H1 (cell line): Measurements from ENCODE around the gene CACNA1D. TPM values are rescaled to one million over a fixed set of nuclear protein-coding genes. Genes with fewer than 3 reads are reported as not detected.

Experiments
- CTCF ChIA-PET: fragments of 300-600 bp; sonication (Branson Sonifier 250); formaldehyde crosslinking; loops from one replicate; lab custom pipeline; 2021; ENCODE audit not compliant: partially characterized antibody; lab: Charles Lee
- POLR2A ChIA-PET: fragments of 300-600 bp; sonication (Branson Sonifier 250); formaldehyde crosslinking; loops from one replicate; lab custom pipeline; 2021; ENCODE audit warnings: inconsistent platforms; ENCODE audit not compliant: partially characterized antibody; lab: Charles Lee
- DNase-seq, 2 experiments: peaks; one replicate each; pipeline versions ENCODE4 v3.0.0 to v3.0.0-alpha.2; 2010 to 2022; ENCODE audit warnings: low spot score in 2 of 2, low read depth in 1 of 2, mixed read lengths in 1 of 2
- FAIRE-seq: peaks from 2 replicates; lab custom pipeline; 2011; peaks lifted over from hg19 to GRCh38; lab: Jason Lieb, UNC
- H2AFZ ChIP-seq: 2 replicates; pipeline ENCODE4 v1.8.1; 2012; ENCODE audit warnings: low read length, inconsistent platforms
- H2AK5ac ChIP-seq: 2 replicates; pipeline ENCODE4 v1.6.1; 2013; ENCODE audit warnings: low read depth, low read length
- H2BK120ac ChIP-seq: replicated peaks from 2 replicates; pipeline ENCODE3; 2013; ENCODE audit warnings: low read depth, low read length, inconsistent platforms
- H2BK12ac ChIP-seq: 2 replicates; pipeline ENCODE4 v1.6.1; 2013; ENCODE audit warnings: low read depth, low read length
- H2BK15ac ChIP-seq: 2 replicates; pipeline ENCODE4 v1.6.1; 2013; ENCODE audit warnings: low read length
- H2BK20ac ChIP-seq: 2 replicates; pipeline ENCODE4 v1.6.1; 2013; ENCODE audit warnings: low read length
- H2BK5ac ChIP-seq: 2 replicates; pipeline ENCODE4 v1.6.1; 2013; ENCODE audit warnings: low read depth, low read length
- H3K14ac ChIP-seq: 2 replicates; pipeline ENCODE4 v1.6.1; 2013; ENCODE audit warnings: inconsistent platforms; ENCODE audit not compliant: insufficient read length
- H3K18ac ChIP-seq: 2 replicates; pipeline ENCODE4 v1.6.1; 2013; ENCODE audit warnings: low read length; ENCODE audit errors: extremely low read depth
- H3K23ac ChIP-seq: 2 replicates; pipeline ENCODE4 v1.6.1; 2013; ENCODE audit warnings: inconsistent platforms; ENCODE audit not compliant: insufficient read length
- H3K23me2 ChIP-seq: 2 replicates; pipeline ENCODE4 v1.6.1; 2013; ENCODE audit warnings: low read depth, low read length
- H3K27ac ChIP-seq: 2 replicates; pipeline ENCODE4 v1.6.1; 2011; ENCODE audit warnings: low read depth, low read length, inconsistent platforms
- H3K27me3 ChIP-seq, 4 experiments: replicated peaks in 1 of 4; 1 replicate in 1 of 4; 2 replicates in 3 of 4; pipeline versions ENCODE4 v1.6.1 to v1.8.1; 2011 to 2013; ENCODE audit warnings: low read length in 3 of 4, mild to moderate bottlenecking in 3 of 4, inconsistent platforms in 2 of 4, mixed read lengths in 2 of 4, moderate library complexity in 1 of 4; ENCODE audit not compliant: control insufficient read depth in 3 of 4, insufficient read depth in 3 of 4; ENCODE audit errors: extremely low read depth in 1 of 4
- H3K36me3 ChIP-seq, 4 experiments: 2 replicates each; pipeline versions ENCODE4 v1.6.1 to v1.8.1; 2011 to 2013; ENCODE audit warnings: mild to moderate bottlenecking in 4 of 4, low read length in 3 of 4, moderate library complexity in 2 of 4, control low read depth in 1 of 4, inconsistent platforms in 1 of 4; ENCODE audit not compliant: insufficient read depth in 4 of 4, control insufficient read depth in 2 of 4
- H3K4ac ChIP-seq: replicated peaks from 2 replicates; pipeline ENCODE3; 2013; ENCODE audit warnings: low read length, low read depth, mixed read lengths, inconsistent platforms; ENCODE audit not compliant: insufficient read length
- H3K4me1 ChIP-seq, 4 experiments: replicated peaks in 1 of 4; 1 replicate in 1 of 4; 2 replicates in 3 of 4; pipeline versions ENCODE4 v1.6.1 to v1.8.1; 2011 to 2013; ENCODE audit warnings: low read length in 3 of 4, inconsistent platforms in 2 of 4, mixed read lengths in 1 of 4; ENCODE audit not compliant: insufficient read depth in 4 of 4, control insufficient read depth in 3 of 4
- H3K4me2 ChIP-seq, 2 experiments: 2 replicates each; pipeline versions ENCODE4 v1.6.1 to v1.8.1; 2011 to 2013; ENCODE audit warnings: low read depth in 2 of 2, low read length in 2 of 2, control low read depth in 1 of 2, inconsistent platforms in 1 of 2, mild to moderate bottlenecking in 1 of 2; ENCODE audit not compliant: insufficient read depth in 1 of 2
- H3K4me3 ChIP-seq, 4 experiments: fragments of 200-600, 300-600 bp in 1 of 4; sonication (generic), shearing (Covaris generic), sonication (Bioruptor Twin) in 1 of 4; 2 replicates each; pipeline versions ENCODE4 v1.5.1 to v1.8.1; 2011 to 2016; ENCODE audit warnings: low read length in 4 of 4, low read depth in 3 of 4, control low read depth in 2 of 4, inconsistent platforms in 2 of 4, mild to moderate bottlenecking in 2 of 4, mixed read lengths in 1 of 4, moderate library complexity in 1 of 4; ENCODE audit not compliant: insufficient read depth in 2 of 4; ENCODE audit errors: extremely low read depth in 1 of 4
- H3K56ac ChIP-seq: replicated peaks from 2 replicates; pipeline ENCODE3; 2013; ENCODE audit warnings: low read depth, mild to moderate bottlenecking, mixed read lengths, low read length, inconsistent platforms; ENCODE audit not compliant: insufficient read length
- H3K79me1 ChIP-seq: 2 replicates; pipeline ENCODE4 v1.6.1; 2013; ENCODE audit warnings: low read depth, low read length, control low read depth
- H3K79me2 ChIP-seq, 2 experiments: 2 replicates each; pipeline versions ENCODE4 v1.6.1 to v1.8.1; 2012 to 2013; ENCODE audit warnings: low read length in 2 of 2, mild to moderate bottlenecking in 2 of 2, inconsistent platforms in 1 of 2; ENCODE audit not compliant: insufficient read depth in 2 of 2, control insufficient read depth in 1 of 2
- H3K9ac ChIP-seq, 4 experiments: replicated peaks in 1 of 4; 1 replicate in 1 of 4; 2 replicates in 3 of 4; pipeline versions ENCODE4 v1.6.1 to v1.8.1; 2011 to 2013; ENCODE audit warnings: low read depth in 3 of 4, low read length in 3 of 4, control low read depth in 2 of 4, mild to moderate bottlenecking in 2 of 4, moderate library complexity in 2 of 4, inconsistent platforms in 1 of 4; ENCODE audit errors: extremely low read depth in 1 of 4
- H3K9me3 ChIP-seq, 2 experiments: 2 replicates each; pipeline versions ENCODE4 v1.6.1 to v1.8.1; 2012 to 2013; ENCODE audit warnings: mild to moderate bottlenecking in 2 of 2, moderate library complexity in 2 of 2, control low read depth in 1 of 2, inconsistent platforms in 1 of 2, low read depth in 1 of 2, low read length in 1 of 2, mixed read lengths in 1 of 2; ENCODE audit not compliant: insufficient read depth in 2 of 2
- H4K20me1 ChIP-seq, 2 experiments: replicated peaks in 1 of 2; 2 replicates each; pipeline versions ENCODE3 to v1.8.1; 2011 to 2013; ENCODE audit warnings: inconsistent platforms in 2 of 2, low read length in 2 of 2, mild to moderate bottlenecking in 1 of 2; ENCODE audit not compliant: insufficient read depth in 2 of 2, control insufficient read depth in 1 of 2
- H4K5ac ChIP-seq: 2 replicates; pipeline ENCODE4 v1.6.1; 2013; ENCODE audit warnings: low read length, low read depth, mixed read lengths, inconsistent platforms; ENCODE audit not compliant: insufficient read length
- H4K8ac ChIP-seq: 2 replicates; pipeline ENCODE4 v1.8.0; 2013; ENCODE audit warnings: mild to moderate bottlenecking, moderate library complexity, low read length, inconsistent platforms; ENCODE audit not compliant: insufficient read depth; ENCODE audit errors: extremely low read depth
- H4K91ac ChIP-seq: replicated peaks from 2 replicates; pipeline ENCODE3; 2013; ENCODE audit warnings: low read length, mixed read lengths, inconsistent platforms; ENCODE audit not compliant: insufficient read length
- ATF2 ChIP-seq: IDR thresholded peaks from 2 replicates; pipeline ENCODE4 v1.6.1; 2012; ENCODE audit warnings: low read length, inconsistent platforms
- BRCA1 ChIP-seq: IDR thresholded peaks from 2 replicates; pipeline ENCODE4 v1.6.1; 2012; ENCODE audit warnings: low read depth, low read length, improper control_type of control experiment
- KDM4A ChIP-seq: IDR thresholded peaks from one replicate; pipeline ENCODE4 v1.7.1; 2012; ENCODE audit warnings: low read depth, mild to moderate bottlenecking, moderate library complexity, low read length, inconsistent platforms; ENCODE audit not compliant: severe bottlenecking
- POU5F1 ChIP-seq: IDR thresholded peaks from 2 replicates; pipeline ENCODE4 v1.6.1; 2011; ENCODE audit warnings: low read depth, mild to moderate bottlenecking, low read length, moderate library complexity
- RAD21 ChIP-seq, 2 experiments: IDR thresholded peaks in 1 of 2; conservative IDR thresholded peaks in 1 of 2; 2 replicates each; pipeline ENCODE4 v1.6.1; 2011; ENCODE audit warnings: low read depth in 2 of 2, low read length in 2 of 2, improper control_type of control experiment in 1 of 2, inconsistent platforms in 1 of 2, mild to moderate bottlenecking in 1 of 2, moderate library complexity in 1 of 2
- RXRA ChIP-seq: IDR thresholded peaks from 2 replicates; pipeline ENCODE4 v1.6.1; 2011; ENCODE audit warnings: low read depth, mild to moderate bottlenecking, low read length, moderate library complexity; ENCODE audit not compliant: insufficient read depth
- SUZ12 ChIP-seq: fragments of 200-600 bp; sonication (generic); IDR thresholded peaks from 2 replicates; pipeline ENCODE4 v1.6.1; 2012; ENCODE audit warnings: mild to moderate bottlenecking, inconsistent platforms, low read length, moderate library complexity, mixed read lengths
- WGBS, 2 experiments: shearing (Covaris generic) in 1 of 2; methylation state at CpG; one replicate each; pipeline versions ENCODE4 v1.1.6 to v1.1.7; 2013 to 2015; ENCODE audit warnings: low lambda C conversion rate in 2 of 2, mixed read lengths in 2 of 2, inconsistent platforms in 1 of 2, low coverage in 1 of 2, missing lambda C conversion rate in 1 of 2; ENCODE audit not compliant: insufficient replicate concordance in 2 of 2, insufficient coverage in 1 of 2, insufficient read length in 1 of 2; ENCODE audit errors: extremely low coverage in 1 of 2, missing lambda C conversion rate in 1 of 2; 5-methylcytosine and 5-hydroxymethylcytosine counted together
- polyA plus RNA-seq, 7 experiments: library from polyadenylated mRNA; depleted of rRNA in 3 of 7; stranded (reverse) in 5 of 7; unstranded in 2 of 7; fragments of >200 nt in 5 of 7; fragments of 200-250 nt in 2 of 7; gene quantifications; 1 replicate in 5 of 7; 2 replicates in 1 of 7; 4 replicates in 1 of 7; pipeline versions ENCODE4 v1.2.1 to v1.2.3, GENCODE V29; 2011 to 2013; ENCODE audit warnings: missing spikeins in 2 of 7, mixed read lengths in 2 of 7
- total RNA-seq: library from RNA; stranded (reverse); fragmentation: NEBNext Ultra II Directional; extraction: Animal tissue kit (Norgen Biotek cat#: 25700); gene quantifications from 2 replicates; pipeline ENCODE4 v1.2.1, GENCODE V29; 2021
- TF ChIP-seq, protein P1 (sequence below): IDR thresholded peaks from 2 replicates; pipeline ENCODE4 v1.6.1; 2012; ENCODE audit warnings: inconsistent platforms
- TF ChIP-seq, protein P2 (sequence below): IDR thresholded peaks from 2 replicates; pipeline ENCODE4 v1.6.1; 2011; ENCODE audit warnings: low read length, improper control_type of control experiment

The CACNA1D gene
- total and polyA plus RNA-seq, 2 of the 8 experiments (the other 6 are each of a cell fraction or from before 2014, with no cell fraction given): 2.0 to 2.9 TPM

GRCh38 chr3:53712817-53713388, 218.5 kb downstream of the CACNA1D start:
- Histone ChIP-seq H2BK15ac (no peak overlapping the region), H3K23me2 (no peaks in the 10 kb centered on the region), H3K4me1 (no peaks in the 10 kb centered on the region; a peak in 1 of 7 replicates), H2BK12ac (no peak overlapping the region), H3K27me3 (no peaks in the 10 kb centered on the region; a peak in 1 of 7 replicates), H3K18ac (no peak overlapping the region), H3K9me3 (no peaks in the 10 kb centered on the region), H2AFZ (no peak overlapping the region), H4K5ac (no peak overlapping the region), H3K14ac (no peak overlapping the region), H3K79me1 (no peaks in the 10 kb centered on the region), H3K56ac (no peak overlapping the region), H2BK120ac (no peak overlapping the region), H3K4me3 (no peak overlapping the region), H2BK20ac (no peak overlapping the region), H2BK5ac (no peak overlapping the region), H3K9ac (no peak overlapping the region), H3K4ac (no peak overlapping the region), H3K4me2 (no peak overlapping the region), H4K8ac (no peak overlapping the region), H4K91ac (no peak overlapping the region), H3K79me2 (no peaks in the 10 kb centered on the region), H2AK5ac (no peak overlapping the region), H4K20me1 (no peaks in the 10 kb centered on the region), H3K36me3 (no peaks in the 10 kb centered on the region), H3K23ac (no peak overlapping the region), H3K27ac (no peak overlapping the region)
- DNase-seq (no peak), FAIRE-seq (no peak)
- CTCF ChIA-PET: interaction anchor here (1.4 to 1.6 kb wide), 2 partner anchors 15 to 44 kb away, joined by 3 read pairs; no protein-coding TSS in a partner anchor
- POLR2A ChIA-PET: no interaction called here
- WGBS, 2 experiments: 79% methylated on average over 4 of the region's 4 CpGs; no CpG with 5 or more reads in 1 of the 2 experiments
- TF ChIP-seq RXRA: no peak
- no peak for TF ChIP-seq SUZ12
- TF ChIP-seq, protein P1, sequence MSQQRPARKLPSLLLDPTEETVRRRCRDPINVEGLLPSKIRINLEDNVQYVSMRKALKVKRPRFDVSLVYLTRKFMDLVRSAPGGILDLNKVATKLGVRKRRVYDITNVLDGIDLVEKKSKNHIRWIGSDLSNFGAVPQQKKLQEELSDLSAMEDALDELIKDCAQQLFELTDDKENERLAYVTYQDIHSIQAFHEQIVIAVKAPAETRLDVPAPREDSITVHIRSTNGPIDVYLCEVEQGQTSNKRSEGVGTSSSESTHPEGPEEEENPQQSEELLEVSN: no peak
- no peak for TF ChIP-seq KDM4A
- TF ChIP-seq, protein P2, sequence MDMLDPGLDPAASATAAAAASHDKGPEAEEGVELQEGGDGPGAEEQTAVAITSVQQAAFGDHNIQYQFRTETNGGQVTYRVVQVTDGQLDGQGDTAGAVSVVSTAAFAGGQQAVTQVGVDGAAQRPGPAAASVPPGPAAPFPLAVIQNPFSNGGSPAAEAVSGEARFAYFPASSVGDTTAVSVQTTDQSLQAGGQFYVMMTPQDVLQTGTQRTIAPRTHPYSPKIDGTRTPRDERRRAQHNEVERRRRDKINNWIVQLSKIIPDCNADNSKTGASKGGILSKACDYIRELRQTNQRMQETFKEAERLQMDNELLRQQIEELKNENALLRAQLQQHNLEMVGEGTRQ: no peak
- TF ChIP-seq POU5F1: no peak
- no peak for TF ChIP-seq BRCA1
- no peak for TF ChIP-seq RAD21 (IDR thresholded peaks at IDR 0.05 in 1 of 2, conservative IDR thresholded peaks at IDR 0.05 in 1 of 2; ENCODE audit: low read depth in 2 of 2, low read length in 2 of 2)
- no peak for TF ChIP-seq ATF2
